Trophoblast cell (in vitro differentiated cells and primary cell): ENCODE results near the gene PYGO1.
A peak's percentile ranks its signal among the peaks of the same experiment; 100 is the strongest.
"Not testable (repeated sequence)": the region's sequence is repeated elsewhere in the genome, so short reads cannot be mapped to it uniquely, and the experiment has no call there.

Source experiments
- DNase-seq, 2 donors: peaks; one replicate each; pipeline ENCODE4 v3.0.0-alpha.2; 2016
- H2AFZ ChIP-seq: 2 replicates; pipeline ENCODE4 v1.6.1; 2013; ENCODE audit warnings: low read length, moderate library complexity, mild to moderate bottlenecking; ENCODE audit not compliant: insufficient read depth, poor library complexity
- H2AK5ac ChIP-seq: 2 replicates; pipeline ENCODE4 v1.6.1; 2013; ENCODE audit warnings: mild to moderate bottlenecking, low read length
- H2BK120ac ChIP-seq: 2 replicates; pipeline ENCODE4 v1.6.1; 2013; ENCODE audit warnings: low read length, mild to moderate bottlenecking, moderate library complexity; ENCODE audit not compliant: insufficient read depth, poor library complexity
- H2BK12ac ChIP-seq: 2 replicates; pipeline ENCODE4 v1.6.1; 2013; ENCODE audit warnings: mild to moderate bottlenecking, low read length, moderate library complexity
- H2BK5ac ChIP-seq: 2 replicates; pipeline ENCODE4 v1.6.1; 2013; ENCODE audit warnings: low read length, low read depth, moderate library complexity, mild to moderate bottlenecking; ENCODE audit not compliant: poor library complexity
- H3K14ac ChIP-seq: 2 replicates; pipeline ENCODE4 v1.6.1; 2013; ENCODE audit warnings: mild to moderate bottlenecking, low read length
- H3K18ac ChIP-seq: 2 replicates; pipeline ENCODE4 v1.6.1; 2013; ENCODE audit warnings: mild to moderate bottlenecking, low read length
- H3K23ac ChIP-seq: 2 replicates; pipeline ENCODE4 v1.6.1; 2013; ENCODE audit warnings: low read length
- H3K27ac ChIP-seq: 2 replicates; pipeline ENCODE4 v1.5.1; 2013; ENCODE audit warnings: low read depth, mild to moderate bottlenecking, inconsistent platforms, low read length, moderate library complexity
- H3K27me3 ChIP-seq: 2 replicates; pipeline ENCODE4 v1.6.1; 2013; ENCODE audit warnings: inconsistent platforms, mild to moderate bottlenecking, low read length, moderate library complexity; ENCODE audit not compliant: insufficient read depth
- H3K36me3 ChIP-seq, 2 experiments: 1 replicate in 1 of 2; 2 replicates in 1 of 2; pipeline ENCODE4 v1.6.1; 2013; ENCODE audit warnings: low read length in 2 of 2, mild to moderate bottlenecking in 2 of 2, moderate library complexity in 1 of 2; ENCODE audit not compliant: insufficient read depth in 2 of 2, control insufficient read depth in 1 of 2
- H3K4ac ChIP-seq: 2 replicates; pipeline ENCODE4 v1.6.1; 2013; ENCODE audit warnings: low read depth, mild to moderate bottlenecking, low read length, moderate library complexity
- H3K4me1 ChIP-seq, 2 experiments: 1 replicate in 1 of 2; 2 replicates in 1 of 2; pipeline ENCODE4 v1.6.1; 2013; ENCODE audit warnings: low read length in 2 of 2, mild to moderate bottlenecking in 2 of 2, moderate library complexity in 1 of 2; ENCODE audit not compliant: insufficient read depth in 2 of 2, control insufficient read depth in 1 of 2
- H3K4me2 ChIP-seq: 2 replicates; pipeline ENCODE4 v1.6.1; 2013; ENCODE audit warnings: inconsistent platforms, mild to moderate bottlenecking, low read length, moderate library complexity
- H3K4me3 ChIP-seq: 2 replicates; pipeline ENCODE4 v1.5.1; 2013; ENCODE audit warnings: mild to moderate bottlenecking, low read depth, low read length, inconsistent platforms
- H3K79me1 ChIP-seq: one replicate; pipeline ENCODE4 v1.6.1; 2013; ENCODE audit warnings: low read length
- H3K79me2 ChIP-seq: 2 replicates; pipeline ENCODE4 v1.6.1; 2013; ENCODE audit warnings: low read length, mild to moderate bottlenecking; ENCODE audit not compliant: control insufficient read depth, insufficient read depth, poor library complexity
- H3K9ac ChIP-seq: 2 replicates; pipeline ENCODE4 v1.6.1; 2013; ENCODE audit warnings: mild to moderate bottlenecking, low read length
- H3K9me3 ChIP-seq: 2 replicates; pipeline ENCODE4 v1.6.1; 2013; ENCODE audit warnings: low read depth, mild to moderate bottlenecking, control low read depth, inconsistent platforms, low read length; ENCODE audit not compliant: insufficient read depth
- H4K12ac ChIP-seq: 2 replicates; pipeline ENCODE4 v1.6.1; 2013; ENCODE audit warnings: low read depth, mild to moderate bottlenecking, low read length, moderate library complexity
- H4K8ac ChIP-seq: 2 replicates; pipeline ENCODE4 v1.6.1; 2013; ENCODE audit warnings: low read depth, mild to moderate bottlenecking, low read length, moderate library complexity
- H4K91ac ChIP-seq: one replicate; pipeline ENCODE4 v1.6.1; 2013; ENCODE audit warnings: low read depth, mild to moderate bottlenecking, low read length, moderate library complexity
- WGBS: extraction: QIAGEN DNeasy Blood & Tissue Kit; methylation state at CpG from one replicate; pipeline ENCODE4 v1.1.7; 2013; ENCODE audit warnings: missing lambda C conversion rate; ENCODE audit not compliant: insufficient read length, insufficient coverage; ENCODE audit errors: extremely low coverage; 5-methylcytosine and 5-hydroxymethylcytosine counted together

The PYGO1 gene

DNA sequence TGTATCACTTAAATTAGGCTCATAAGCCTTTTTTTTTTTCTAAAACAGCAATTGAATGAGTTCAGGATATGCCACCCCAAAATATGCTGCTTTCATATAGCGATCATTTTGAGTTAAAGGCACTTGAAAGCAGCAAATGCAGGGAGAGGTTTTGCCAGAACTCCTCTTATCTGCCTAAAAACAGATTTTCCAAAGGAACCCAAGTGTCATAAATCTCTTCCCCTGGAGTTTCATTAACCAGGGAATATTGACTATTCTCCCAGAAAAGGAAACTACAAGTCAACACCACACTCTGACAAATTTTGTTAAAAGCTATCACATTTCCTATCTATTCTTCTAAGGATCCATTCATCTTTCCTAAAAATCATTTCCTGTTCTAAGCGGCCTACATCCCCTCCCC is 91.4 kb downstream of the PYGO1 start:
- Histone ChIP-seq H3K18ac (no peak overlapping the region), H3K79me2 (no peaks in the 10 kb centered on the region), H3K9ac (no peak overlapping the region), H4K91ac (no peak overlapping the region), H3K4me3 (no peak overlapping the region), H2AK5ac (no peak overlapping the region), H3K23ac (no peak overlapping the region), H2AFZ (no peak overlapping the region), H3K79me1 (no peaks in the 10 kb centered on the region), H3K4me1 (no peaks in the 10 kb centered on the region), H3K27ac (no peak overlapping the region), H2BK120ac (no peak overlapping the region), H3K14ac (no peak overlapping the region), H3K36me3 (no peaks in the 10 kb centered on the region), H3K4me2 (no peak overlapping the region), H2BK12ac (no peak overlapping the region), H2BK5ac (no peak overlapping the region), H4K8ac (no peak overlapping the region), H3K4ac (no peak overlapping the region), H3K27me3 (no peaks in the 10 kb centered on the region), H4K12ac (no peak overlapping the region), H3K9me3 (no peaks in the 10 kb centered on the region)
- DNase-seq, result no peak
- no CpG with 5 or more reads among the region's 2 CpGs for WGBS

DNA sequence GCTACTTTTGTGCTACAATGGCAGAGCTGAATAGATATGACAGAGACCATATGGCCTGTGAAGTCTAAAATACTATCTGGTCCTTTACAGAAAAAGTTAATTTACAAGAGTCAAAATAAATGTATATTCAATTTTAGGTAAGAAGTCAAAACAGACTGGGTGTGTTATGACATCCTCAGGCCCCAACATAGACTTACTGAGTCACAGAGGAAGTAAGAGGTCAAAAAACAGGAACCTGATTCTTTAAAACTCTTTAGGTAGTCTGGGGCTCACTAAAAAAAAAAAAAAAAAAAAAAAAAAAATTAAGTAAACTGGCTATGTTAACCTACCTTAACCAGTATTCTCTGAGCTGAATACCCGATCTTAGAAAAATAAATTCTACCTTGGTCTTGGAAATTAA is 93.2 kb downstream of the PYGO1 start:
- Histone ChIP-seq H2BK120ac (no peak overlapping the region), H4K91ac (no peak overlapping the region), H3K9me3 (no peaks in the 10 kb centered on the region), H3K79me1 (no peaks in the 10 kb centered on the region), H2AK5ac (no peak overlapping the region), H3K4ac (no peak overlapping the region), H3K4me3 (no peak overlapping the region), H3K36me3 (peaks cover 0 to 1% of the 10 kb centered on the region in 2 experiments), H3K79me2 (no peaks in the 10 kb centered on the region), H3K23ac (no peak overlapping the region), H3K9ac (no peak overlapping the region), H3K27me3 (no peaks in the 10 kb centered on the region), H3K27ac (no peak overlapping the region), H3K4me1 (no peaks in the 10 kb centered on the region), H2BK12ac (no peak overlapping the region), H3K14ac (no peak overlapping the region), H2BK5ac (no peak overlapping the region), H4K12ac (no peak overlapping the region), H2AFZ (no peak overlapping the region), H3K4me2 (no peak overlapping the region), H4K8ac (no peak overlapping the region), H3K18ac (no peak overlapping the region)
- WGBS, result no CpG with 5 or more reads among the region's 1 CpG
- no peak for DNase-seq

DNA sequence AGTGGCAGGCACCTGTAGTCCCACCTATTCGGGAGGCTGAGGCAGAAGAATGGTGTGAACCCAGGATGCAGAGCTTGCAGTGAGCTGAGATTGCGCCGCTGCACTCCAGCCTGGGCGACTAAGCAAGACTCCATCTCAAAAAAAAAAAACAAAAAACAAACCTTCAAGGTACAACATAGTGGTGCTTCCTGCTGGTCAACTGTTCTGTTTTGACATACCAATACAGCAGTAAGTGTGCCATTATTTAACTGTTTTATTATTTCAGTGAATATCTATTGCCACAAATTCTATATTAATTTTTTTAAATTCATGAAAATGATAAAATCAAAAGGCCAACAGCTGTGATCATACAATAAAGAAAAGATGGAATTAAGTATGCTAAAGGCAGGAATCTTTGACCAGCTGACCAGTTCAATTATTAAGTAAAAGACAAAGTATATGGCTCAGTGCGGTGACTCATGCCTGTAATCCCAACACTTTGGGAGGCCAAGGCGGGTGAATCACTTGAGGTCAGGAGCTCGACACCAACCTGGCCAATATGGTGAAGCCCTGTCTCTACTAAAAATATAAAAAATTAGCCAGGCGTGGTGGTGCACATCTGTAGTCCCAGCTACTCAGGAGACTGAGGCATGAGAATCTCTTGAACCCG is 99.1 kb downstream of the PYGO1 start:
- not testable (repeated sequence) for H2BK5ac ChIP-seq, H4K91ac ChIP-seq, H4K8ac ChIP-seq, H3K4me1 ChIP-seq, H3K18ac ChIP-seq, H3K14ac ChIP-seq, H2AK5ac ChIP-seq, H3K23ac ChIP-seq, H3K4me2 ChIP-seq, H3K79me1 ChIP-seq, H3K4ac ChIP-seq, H3K79me2 ChIP-seq, H3K9me3 ChIP-seq, H3K9ac ChIP-seq, H3K4me3 ChIP-seq, H4K12ac ChIP-seq, H2BK120ac ChIP-seq, H3K27me3 ChIP-seq, H2BK12ac ChIP-seq, H3K27ac ChIP-seq, H2AFZ ChIP-seq, H3K36me3 ChIP-seq
- peak; percentile 40 to 49 for DNase-seq
- WGBS, result no CpG with 5 or more reads among the region's 9 CpGs
